ENCODE data around the gene KCNG4. TPM values are rescaled to one million over a fixed set of nuclear protein-coding genes. Genes with fewer than 3 reads are reported as not detected.

Gene KCNG4
- total RNA-seq, 1 experiment from 2014 or later, result not detected

DNA sequence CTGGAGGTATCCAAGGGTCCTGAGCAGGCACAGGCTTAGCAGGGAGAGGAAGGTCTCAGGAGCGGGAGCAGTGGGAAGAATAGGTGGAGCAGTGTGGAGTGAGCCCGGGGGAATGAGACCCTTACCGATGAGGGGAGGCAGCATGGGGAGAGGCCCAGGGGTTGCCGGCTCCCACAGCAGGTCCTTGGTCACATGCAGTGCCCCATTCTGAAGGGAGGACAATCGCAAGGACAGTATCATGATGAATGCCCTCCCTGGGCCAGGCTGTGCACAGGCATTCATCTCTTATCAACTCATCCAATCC is 56.3 kb downstream of the KCNG4 start:
- DNase-seq (ENCODE audit: low read depth, low spot score) (no peak), ATAC-seq (no peak)
- peaks cover 27 to 54% of the 10 kb centered on the region in 2 experiments; a peak in 3 of 4 replicates for H3K36me3 ChIP-seq (ENCODE audit: control insufficient read depth in 1 of 2, insufficient read depth in 2 of 2, low read length in 2 of 2)
- H3K79me2 ChIP-seq (ENCODE audit: insufficient read depth, low read length), result peaks cover 46% of the 10 kb centered on the region
- H3K4me2 ChIP-seq (ENCODE audit: low read length), result no peak overlapping the region
- no peak overlapping the region for H3K27ac ChIP-seq (ENCODE audit: low read depth, low read length)
- H3K9me2 ChIP-seq (ENCODE audit: insufficient read depth), result no peaks in the 10 kb centered on the region
- H3K4me1 ChIP-seq (ENCODE audit: control insufficient read depth in 1 of 2, insufficient read depth in 2 of 2, low read length in 2 of 2), result peaks cover 9 to 14% of the 10 kb centered on the region in 2 experiments; a peak in 3 of 4 replicates
- ChIA-PET CTCF (no interaction called here), RAD21 (ENCODE audit: low non-redundant PET in 1 of 2, low total read pairs in 2 of 2, uncharacterized antibody in 2 of 2, unreplicated experiment in 2 of 2) (no interaction called here), POLR2A (no interaction called here)
- no peaks in the 10 kb centered on the region for H4K20me1 ChIP-seq (ENCODE audit: insufficient read depth)
- intact Hi-C loops (cut with micrococcal nuclease), result loop anchor here (10.0 kb wide), 1 partner anchor 301 kb away; no protein-coding TSS in a partner anchor
- TF ChIP-seq, protein P1, sequence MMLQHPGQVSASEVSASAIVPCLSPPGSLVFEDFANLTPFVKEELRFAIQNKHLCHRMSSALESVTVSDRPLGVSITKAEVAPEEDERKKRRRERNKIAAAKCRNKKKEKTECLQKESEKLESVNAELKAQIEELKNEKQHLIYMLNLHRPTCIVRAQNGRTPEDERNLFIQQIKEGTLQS (IDR thresholded peaks at IDR 0.05), result no peak
- TF ChIP-seq EZH2 (IDR thresholded peaks at IDR 0.05) (no peak), FOSL1 (IDR thresholded peaks at IDR 0.05; ENCODE audit: low read depth) (no peak), CBX3 (IDR thresholded peaks at IDR 0.05; ENCODE audit: low read depth) (no peak), SIN3A (IDR thresholded peaks at IDR 0.05; ENCODE audit: low read depth) (no peak), SP1 (IDR thresholded peaks at IDR 0.05; ENCODE audit: low read depth) (no peak), ZNF274 (IDR thresholded peaks at IDR 0.05; ENCODE audit: low read depth, low read length) (no peak), EZH2phosphoT487 (IDR thresholded peaks at IDR 0.05; ENCODE audit: borderline replicate concordance) (no peak), TCF7L2 (IDR thresholded peaks at IDR 0.05; ENCODE audit: borderline replicate concordance, extremely low read depth, insufficient read depth, insufficient read length) (no peak)
- TF ChIP-seq, protein P2, sequence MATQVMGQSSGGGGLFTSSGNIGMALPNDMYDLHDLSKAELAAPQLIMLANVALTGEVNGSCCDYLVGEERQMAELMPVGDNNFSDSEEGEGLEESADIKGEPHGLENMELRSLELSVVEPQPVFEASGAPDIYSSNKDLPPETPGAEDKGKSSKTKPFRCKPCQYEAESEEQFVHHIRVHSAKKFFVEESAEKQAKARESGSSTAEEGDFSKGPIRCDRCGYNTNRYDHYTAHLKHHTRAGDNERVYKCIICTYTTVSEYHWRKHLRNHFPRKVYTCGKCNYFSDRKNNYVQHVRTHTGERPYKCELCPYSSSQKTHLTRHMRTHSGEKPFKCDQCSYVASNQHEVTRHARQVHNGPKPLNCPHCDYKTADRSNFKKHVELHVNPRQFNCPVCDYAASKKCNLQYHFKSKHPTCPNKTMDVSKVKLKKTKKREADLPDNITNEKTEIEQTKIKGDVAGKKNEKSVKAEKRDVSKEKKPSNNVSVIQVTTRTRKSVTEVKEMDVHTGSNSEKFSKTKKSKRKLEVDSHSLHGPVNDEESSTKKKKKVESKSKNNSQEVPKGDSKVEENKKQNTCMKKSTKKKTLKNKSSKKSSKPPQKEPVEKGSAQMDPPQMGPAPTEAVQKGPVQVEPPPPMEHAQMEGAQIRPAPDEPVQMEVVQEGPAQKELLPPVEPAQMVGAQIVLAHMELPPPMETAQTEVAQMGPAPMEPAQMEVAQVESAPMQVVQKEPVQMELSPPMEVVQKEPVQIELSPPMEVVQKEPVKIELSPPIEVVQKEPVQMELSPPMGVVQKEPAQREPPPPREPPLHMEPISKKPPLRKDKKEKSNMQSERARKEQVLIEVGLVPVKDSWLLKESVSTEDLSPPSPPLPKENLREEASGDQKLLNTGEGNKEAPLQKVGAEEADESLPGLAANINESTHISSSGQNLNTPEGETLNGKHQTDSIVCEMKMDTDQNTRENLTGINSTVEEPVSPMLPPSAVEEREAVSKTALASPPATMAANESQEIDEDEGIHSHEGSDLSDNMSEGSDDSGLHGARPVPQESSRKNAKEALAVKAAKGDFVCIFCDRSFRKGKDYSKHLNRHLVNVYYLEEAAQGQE (IDR thresholded peaks at IDR 0.05; ENCODE audit: low read depth), result no peak
- no peak overlapping the region for H3K4me3 ChIP-seq (replicated peaks in 1 of 2; ENCODE audit: low read depth in 1 of 2, low read length in 2 of 2)
- H3K9ac ChIP-seq (ENCODE audit: low read length), result no peak overlapping the region
- no peaks in the 10 kb centered on the region for H3K27me3 ChIP-seq (ENCODE audit: insufficient read depth, low read length)
- H3K9me3 ChIP-seq (ENCODE audit: control insufficient read depth in 1 of 2, insufficient read depth in 1 of 2, low read depth in 1 of 2, low read length in 2 of 2), result no peaks in the 10 kb centered on the region
- H2AFZ ChIP-seq (ENCODE audit: low read depth, low read length, poor library complexity, severe bottlenecking), result no peak overlapping the region
- BruUV-seq (replicated peaks), result no TSS peak

Data from HCT116 (cell line).